Liver (tissue), 9 donors: Measurements from ENCODE around the gene IFT43. TPM values are rescaled to one million over a fixed set of nuclear protein-coding genes. Genes with fewer than 3 reads are reported as not detected.

Source experiments
- DNase-seq: peaks from one replicate; pipeline ENCODE4 v3.0.0-alpha.2; 2017; ENCODE audit warnings: low spot score
- H3K27ac ChIP-seq, 2 donors: one replicate each; pipeline ENCODE4 v1.7.0; 2013; ENCODE audit warnings: inconsistent platforms in 2 of 2, low read length in 2 of 2, control low read depth in 1 of 2, low read depth in 1 of 2, mild to moderate bottlenecking in 1 of 2
- H3K27me3 ChIP-seq, 4 donors: one replicate each; pipeline versions ENCODE4 v1.6.1 to v1.7.0; 2013; ENCODE audit warnings: low read length in 3 of 4, inconsistent platforms in 1 of 4, mild to moderate bottlenecking in 1 of 4, moderate library complexity in 1 of 4; ENCODE audit not compliant: control insufficient read depth in 4 of 4, insufficient read depth in 4 of 4
- H3K36me3 ChIP-seq, 4 donors: one replicate each; pipeline versions ENCODE4 v1.6.1 to v1.7.0; 2013; ENCODE audit warnings: low read length in 3 of 4, mild to moderate bottlenecking in 3 of 4, low read depth in 1 of 4, moderate library complexity in 1 of 4; ENCODE audit not compliant: control insufficient read depth in 4 of 4, insufficient read depth in 3 of 4
- H3K4me1 ChIP-seq, 4 donors: one replicate each; pipeline versions ENCODE4 v1.6.1 to v1.7.0; 2013; ENCODE audit warnings: low read length in 3 of 4, mild to moderate bottlenecking in 3 of 4, moderate library complexity in 1 of 4; ENCODE audit not compliant: control insufficient read depth in 4 of 4, insufficient read depth in 4 of 4
- H3K4me3 ChIP-seq, 3 donors: one replicate each; pipeline versions ENCODE4 v1.6.1 to v1.7.0; 2013; ENCODE audit warnings: low read length in 3 of 3, control low read depth in 1 of 3, low read depth in 1 of 3, mild to moderate bottlenecking in 1 of 3
- H3K9ac ChIP-seq, 2 donors: one replicate each; pipeline ENCODE4 v1.7.0; 2013; ENCODE audit warnings: low read length in 2 of 2, mild to moderate bottlenecking in 2 of 2, moderate library complexity in 2 of 2, control low read depth in 1 of 2, low read depth in 1 of 2
- H3K9me3 ChIP-seq, 4 donors: one replicate each; pipeline versions ENCODE4 v1.6.1 to v1.7.0; 2013; ENCODE audit warnings: low read length in 3 of 4; ENCODE audit not compliant: control insufficient read depth in 4 of 4
- CTCF ChIP-seq: fragments of 150-350 bp; IDR thresholded peaks from 2 replicates; pipeline ENCODE4 v1.5.1; 2017; ENCODE audit warnings: improper control_type of control experiment, low read depth, low read length; ENCODE audit not compliant: missing input control
- EGR1 ChIP-seq, 2 donors: IDR thresholded peaks; 2 replicates each; pipeline ENCODE4 v1.6.1; 2016 to 2018; ENCODE audit warnings: antibody characterized with exemption in 2 of 2, low read depth in 2 of 2
- FOXA1 ChIP-seq: IDR thresholded peaks from 2 replicates; pipeline ENCODE4 v1.6.1; 2016; ENCODE audit warnings: antibody characterized with exemption
- GABPA ChIP-seq, 2 donors: IDR thresholded peaks in 1 of 2; conservative IDR thresholded peaks in 1 of 2; 2 replicates each; pipeline ENCODE4 v1.6.1; 2016; ENCODE audit warnings: antibody characterized with exemption in 2 of 2, mild to moderate bottlenecking in 1 of 2, moderate library complexity in 1 of 2
- HNF4A ChIP-seq, 2 donors: conservative IDR thresholded peaks; 2 replicates each; pipeline ENCODE4 v1.6.1; 2016; ENCODE audit warnings: antibody characterized with exemption in 2 of 2, mild to moderate bottlenecking in 2 of 2
- HNF4G ChIP-seq: IDR thresholded peaks from 2 replicates; pipeline ENCODE4 v1.6.1; 2016; ENCODE audit warnings: antibody characterized with exemption
- NR2F2 ChIP-seq: IDR thresholded peaks from 2 replicates; pipeline ENCODE4 v1.6.1; 2016; ENCODE audit warnings: antibody characterized with exemption
- RAD21 ChIP-seq, 2 donors: IDR thresholded peaks; 2 replicates each; pipeline ENCODE4 v1.6.1; 2016; ENCODE audit warnings: antibody characterized with exemption in 2 of 2, mild to moderate bottlenecking in 2 of 2
- RXRA ChIP-seq, 2 donors: IDR thresholded peaks; 2 replicates each; pipeline ENCODE4 v1.6.1; 2017 to 2018; ENCODE audit warnings: antibody characterized with exemption in 2 of 2, mild to moderate bottlenecking in 1 of 2
- SP1 ChIP-seq: IDR thresholded peaks from 2 replicates; pipeline ENCODE4 v1.6.1; 2018; ENCODE audit warnings: antibody characterized with exemption, mild to moderate bottlenecking
- TAF1 ChIP-seq: conservative IDR thresholded peaks from 2 replicates; pipeline ENCODE4 v1.6.1; 2016; ENCODE audit warnings: antibody characterized with exemption, mild to moderate bottlenecking
- WGBS: extraction: QIAGEN DNeasy Blood & Tissue Kit; methylation state at CpG from one replicate; pipeline ENCODE4 v1.1.7; 2013; 5-methylcytosine and 5-hydroxymethylcytosine counted together
- polyA plus RNA-seq, 2 donors: library from polyadenylated mRNA; stranded (reverse) in 1 of 2; unstranded in 1 of 2; fragments of 200-250 nt in 1 of 2; fragments of >200 nt in 1 of 2; fragmentation: Nextera tagmentation in 1 of 2; extraction: Ambion mirVana in 1 of 2; gene quantifications; one replicate each; pipeline versions ENCODE4 v1.2.1 to v1.2.3, GENCODE V29; 2013 to 2015
- total RNA-seq, 2 donors: library from RNA; depleted of rRNA; stranded (reverse); fragments of >200 nt; gene quantifications; one replicate each; pipeline ENCODE4 v1.2.3, GENCODE V29; 2014
- TF ChIP-seq, protein P1 (sequence below): IDR thresholded peaks from 2 replicates; pipeline ENCODE4 v1.6.1; 2016; ENCODE audit warnings: antibody characterized with exemption, mild to moderate bottlenecking
- TF ChIP-seq, protein P2 (sequence below): IDR thresholded peaks from 2 replicates; pipeline ENCODE4 v1.6.1; 2016; ENCODE audit warnings: antibody characterized with exemption
- TF ChIP-seq, protein P3 (sequence below): IDR thresholded peaks from 2 replicates; pipeline ENCODE4 v1.6.1; 2016; ENCODE audit warnings: antibody characterized with exemption
- donor health status: healthy.
- donor health status: healthy.
- donor health status: healthy.
- donor health status: healthy.
- donor health status: healthy.

Gene IFT43
- total and polyA plus RNA-seq, 4 donors = 7.8 to 33.6 (median 19.3) TPM

- no peak overlapping the region for H3K9ac ChIP-seq
Measured at GRCh38 chr14:76115010-76115422, 129.5 kb downstream of the IFT43 start.

More at GRCh38 chr14:76115010-76115422, 129.5 kb downstream of the IFT43 start:
- WGBS = 81% methylated on average over 2 of the region's 2 CpGs
- Histone ChIP-seq H3K36me3 (no peaks in the 10 kb centered on the region), H3K27me3 (peaks cover 0 to 5% (median 0%) of the 10 kb centered on the region in 4 donors), H3K4me3 (no peak overlapping the region), H3K4me1 (no peaks in the 10 kb centered on the region), H3K9me3 (no peaks in the 10 kb centered on the region), H3K27ac (no peak overlapping the region)
- no peak for DNase-seq
- TF ChIP-seq NR2F2 (no peak), HNF4A (conservative IDR thresholded peaks at IDR 0.05) (no peak), TAF1 (no peak), RXRA (IDR thresholded peaks at IDR 0.05) (no peak), SP1 (no peak), EGR1 (IDR thresholded peaks at IDR 0.05; ENCODE audit: low read depth in 2 of 2) (no peak), RAD21 (IDR thresholded peaks at IDR 0.05) (no peak), CTCF (no peak), HNF4G (no peak), FOXA1 (no peak), GABPA (IDR thresholded peaks at IDR 0.05 in 1 of 2, conservative IDR thresholded peaks at IDR 0.05 in 1 of 2) (no peak)
- TF ChIP-seq, protein P1, sequence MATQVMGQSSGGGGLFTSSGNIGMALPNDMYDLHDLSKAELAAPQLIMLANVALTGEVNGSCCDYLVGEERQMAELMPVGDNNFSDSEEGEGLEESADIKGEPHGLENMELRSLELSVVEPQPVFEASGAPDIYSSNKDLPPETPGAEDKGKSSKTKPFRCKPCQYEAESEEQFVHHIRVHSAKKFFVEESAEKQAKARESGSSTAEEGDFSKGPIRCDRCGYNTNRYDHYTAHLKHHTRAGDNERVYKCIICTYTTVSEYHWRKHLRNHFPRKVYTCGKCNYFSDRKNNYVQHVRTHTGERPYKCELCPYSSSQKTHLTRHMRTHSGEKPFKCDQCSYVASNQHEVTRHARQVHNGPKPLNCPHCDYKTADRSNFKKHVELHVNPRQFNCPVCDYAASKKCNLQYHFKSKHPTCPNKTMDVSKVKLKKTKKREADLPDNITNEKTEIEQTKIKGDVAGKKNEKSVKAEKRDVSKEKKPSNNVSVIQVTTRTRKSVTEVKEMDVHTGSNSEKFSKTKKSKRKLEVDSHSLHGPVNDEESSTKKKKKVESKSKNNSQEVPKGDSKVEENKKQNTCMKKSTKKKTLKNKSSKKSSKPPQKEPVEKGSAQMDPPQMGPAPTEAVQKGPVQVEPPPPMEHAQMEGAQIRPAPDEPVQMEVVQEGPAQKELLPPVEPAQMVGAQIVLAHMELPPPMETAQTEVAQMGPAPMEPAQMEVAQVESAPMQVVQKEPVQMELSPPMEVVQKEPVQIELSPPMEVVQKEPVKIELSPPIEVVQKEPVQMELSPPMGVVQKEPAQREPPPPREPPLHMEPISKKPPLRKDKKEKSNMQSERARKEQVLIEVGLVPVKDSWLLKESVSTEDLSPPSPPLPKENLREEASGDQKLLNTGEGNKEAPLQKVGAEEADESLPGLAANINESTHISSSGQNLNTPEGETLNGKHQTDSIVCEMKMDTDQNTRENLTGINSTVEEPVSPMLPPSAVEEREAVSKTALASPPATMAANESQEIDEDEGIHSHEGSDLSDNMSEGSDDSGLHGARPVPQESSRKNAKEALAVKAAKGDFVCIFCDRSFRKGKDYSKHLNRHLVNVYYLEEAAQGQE = no peak
- TF ChIP-seq, protein P2, sequence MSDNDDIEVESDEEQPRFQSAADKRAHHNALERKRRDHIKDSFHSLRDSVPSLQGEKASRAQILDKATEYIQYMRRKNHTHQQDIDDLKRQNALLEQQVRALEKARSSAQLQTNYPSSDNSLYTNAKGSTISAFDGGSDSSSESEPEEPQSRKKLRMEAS = no peak
- TF ChIP-seq, protein P3, sequence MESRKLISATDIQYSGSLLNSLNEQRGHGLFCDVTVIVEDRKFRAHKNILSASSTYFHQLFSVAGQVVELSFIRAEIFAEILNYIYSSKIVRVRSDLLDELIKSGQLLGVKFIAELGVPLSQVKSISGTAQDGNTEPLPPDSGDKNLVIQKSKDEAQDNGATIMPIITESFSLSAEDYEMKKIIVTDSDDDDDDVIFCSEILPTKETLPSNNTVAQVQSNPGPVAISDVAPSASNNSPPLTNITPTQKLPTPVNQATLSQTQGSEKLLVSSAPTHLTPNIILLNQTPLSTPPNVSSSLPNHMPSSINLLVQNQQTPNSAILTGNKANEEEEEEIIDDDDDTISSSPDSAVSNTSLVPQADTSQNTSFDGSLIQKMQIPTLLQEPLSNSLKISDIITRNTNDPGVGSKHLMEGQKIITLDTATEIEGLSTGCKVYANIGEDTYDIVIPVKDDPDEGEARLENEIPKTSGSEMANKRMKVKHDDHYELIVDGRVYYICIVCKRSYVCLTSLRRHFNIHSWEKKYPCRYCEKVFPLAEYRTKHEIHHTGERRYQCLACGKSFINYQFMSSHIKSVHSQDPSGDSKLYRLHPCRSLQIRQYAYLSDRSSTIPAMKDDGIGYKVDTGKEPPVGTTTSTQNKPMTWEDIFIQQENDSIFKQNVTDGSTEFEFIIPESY = no peak
